Stimulated activated CD8-positive, alpha-beta memory T cell treated with anti-CD3 and anti-CD28 coated beads, Interleukin-7, amount 100 ng/mL, for 4 hours (primary cell): Measurements from ENCODE around the gene PPM1G.
A peak's percentile ranks its signal among the peaks of the same experiment; 100 is the strongest.
"Not testable (repeated sequence)": the region's sequence is repeated elsewhere in the genome, so short reads cannot be mapped to it uniquely, and the experiment has no call there.

Source experiments
- DNase-seq, 2 donors: peaks; one replicate each; pipeline ENCODE4 v3.0.0-alpha.2; 2020; ENCODE audit warnings: low read depth in 2 of 2

Gene PPM1G

DNA sequence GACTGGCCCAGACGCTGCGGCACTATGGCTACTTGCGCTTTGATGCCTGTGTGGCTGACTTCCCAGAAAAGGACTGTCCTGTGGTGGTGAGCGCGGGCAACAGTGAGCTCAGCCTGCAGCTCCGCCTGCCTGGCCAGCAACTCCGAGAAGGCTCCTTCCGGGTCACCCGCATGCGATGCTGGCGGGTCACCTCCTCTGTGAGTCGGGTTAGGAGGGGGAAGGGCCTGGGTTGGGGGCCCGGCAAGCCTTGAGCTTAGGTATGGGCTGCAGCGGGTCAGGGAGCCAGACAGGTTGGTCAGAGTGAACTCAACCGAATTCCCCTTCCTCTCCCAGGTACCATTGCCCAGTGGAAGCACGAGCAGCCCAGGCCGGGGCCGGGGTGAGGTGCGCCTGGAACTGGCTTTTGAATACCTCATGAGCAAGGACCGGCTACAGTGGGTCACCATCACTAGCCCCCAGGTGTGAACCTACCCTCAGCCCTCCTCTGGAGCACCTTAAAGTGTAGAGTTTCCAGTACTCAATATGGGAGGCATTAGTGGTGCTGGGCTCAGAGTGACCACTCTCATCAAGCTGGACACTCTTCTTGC, 33.8 kb downstream of the PPM1G start:
- DNase-seq: no peak

DNA sequence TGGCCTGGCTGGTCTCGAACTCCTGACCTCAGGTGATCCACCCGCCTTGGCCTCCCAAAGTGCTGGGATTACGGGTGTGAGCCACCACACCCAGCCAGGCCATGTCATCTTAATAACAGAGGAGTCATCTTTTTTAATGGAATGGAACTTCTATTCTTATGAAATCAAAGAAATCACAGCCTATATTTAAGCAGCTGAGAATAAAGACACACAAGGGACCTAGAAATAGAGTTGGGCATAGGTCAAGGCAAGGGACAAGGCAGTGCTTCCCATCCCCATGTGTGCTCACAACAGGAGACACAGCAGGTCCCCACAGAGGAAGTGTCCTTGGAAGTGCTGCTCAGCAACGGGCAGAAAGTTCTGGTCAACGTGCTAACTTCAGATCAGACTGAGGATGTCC, 35.8 kb downstream of the PPM1G start:
- DNase-seq: no peak

DNA sequence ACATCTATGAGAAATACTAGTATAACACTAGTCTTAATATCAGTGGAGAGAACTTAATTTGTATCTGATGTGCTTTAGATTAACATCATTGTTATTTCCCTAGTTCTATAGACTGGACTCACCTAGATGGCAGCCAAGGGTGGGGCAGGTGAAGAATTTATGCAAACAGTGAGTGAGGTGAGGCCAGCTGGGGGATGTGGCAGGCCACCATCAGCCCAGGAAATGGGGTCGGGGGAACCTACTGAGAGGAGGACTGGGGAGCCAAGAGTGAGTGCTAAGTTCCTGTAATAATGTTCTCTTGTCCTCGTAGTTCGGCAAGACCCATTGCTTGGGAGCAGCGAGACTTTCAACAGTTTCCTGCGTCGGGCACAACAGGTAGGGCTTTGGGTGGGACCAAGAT, 36.5 kb downstream of the PPM1G start:
- DNase-seq: no peak

DNA sequence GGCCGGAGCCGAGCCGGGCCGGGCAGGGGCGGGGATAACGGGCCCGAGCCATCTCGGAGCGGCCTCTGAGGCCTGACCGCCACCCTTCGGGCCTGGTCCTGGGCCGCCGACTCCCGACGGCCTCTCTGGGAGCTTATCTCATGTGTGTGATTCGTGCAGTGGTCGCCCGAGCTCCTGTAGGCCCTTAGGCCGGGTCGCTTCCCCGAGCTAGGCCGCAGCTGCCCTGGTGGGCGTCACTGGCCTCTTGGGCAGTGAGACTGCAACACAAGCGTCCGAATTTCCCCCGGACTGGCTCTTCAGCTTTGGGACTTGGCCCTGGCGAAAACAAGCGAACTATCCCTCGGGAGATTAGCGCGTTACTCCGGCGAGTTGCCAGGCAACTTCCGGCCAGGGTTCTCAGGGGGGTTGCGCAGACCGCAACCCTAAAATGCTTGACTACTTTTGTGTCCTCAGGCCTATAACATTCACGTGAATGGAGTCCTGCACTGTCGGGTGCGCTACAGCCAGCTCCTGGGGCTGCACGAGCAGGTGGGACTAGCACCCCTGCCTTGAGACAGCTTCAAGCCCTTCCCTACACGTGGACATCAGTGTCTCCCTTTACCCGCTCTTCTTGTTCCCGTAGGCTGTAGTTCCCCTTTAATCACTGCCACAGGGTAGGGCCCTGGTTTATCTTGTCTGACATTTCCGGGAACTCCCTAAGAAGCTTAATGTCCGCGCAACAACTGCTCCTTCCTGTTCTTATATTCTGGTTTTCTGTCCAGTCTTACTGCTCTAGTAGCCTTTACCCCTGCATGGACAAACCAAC, 38.4 kb downstream of the PPM1G start:
- DNase-seq: no peak

DNA sequence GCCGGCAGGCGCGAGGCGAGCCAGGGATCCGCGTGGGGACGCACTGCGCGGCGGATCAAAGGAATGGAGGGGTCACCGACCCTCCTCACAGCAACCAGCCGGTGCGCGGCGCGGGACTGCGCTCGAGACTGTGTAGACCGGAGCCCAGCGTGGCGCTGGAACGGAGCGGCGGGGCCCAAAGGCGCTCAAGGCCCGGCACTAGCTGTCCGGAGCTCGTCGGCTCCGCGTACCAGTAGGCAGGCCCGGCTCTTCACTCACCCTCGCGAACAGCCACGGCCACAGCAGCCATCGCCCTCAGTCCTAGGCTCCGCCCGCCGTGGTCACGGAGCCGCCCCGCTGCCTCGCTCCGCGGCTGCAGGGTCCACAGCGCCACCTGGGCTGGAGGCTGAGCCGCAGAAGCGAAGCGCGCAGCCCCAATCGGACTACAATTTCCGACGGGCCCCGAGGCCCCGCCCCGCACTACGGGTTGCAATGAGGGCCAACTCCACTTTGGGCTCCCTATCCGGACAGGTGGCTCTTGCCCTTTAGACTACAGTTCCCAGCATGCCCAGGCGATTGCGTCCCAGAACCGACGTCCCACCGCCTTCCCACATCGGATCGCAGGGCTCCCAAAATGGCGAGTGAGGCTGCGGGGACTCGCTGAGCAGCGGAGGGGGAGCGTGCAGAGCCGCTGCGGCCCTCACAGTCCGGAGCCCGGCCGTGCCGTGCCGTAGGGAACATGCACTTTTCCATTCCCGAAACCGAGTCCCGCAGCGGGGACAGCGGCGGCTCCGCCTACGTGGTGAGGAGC, 39.2 kb downstream of the PPM1G start, which contains the start of the genes EIF2B4 and SNX17:
Gene EIF2B4 (minus strand): TSS at position 313 of the 790 bp plus-strand sequence. CDS start 24 bp downstream, at position 289.
Gene SNX17 (plus strand): TSS at position 591 of the 790 bp plus-strand sequence. CDS start 128 bp downstream, at position 719.
- peak; percentile 98 to 99 for DNase-seq

DNA sequence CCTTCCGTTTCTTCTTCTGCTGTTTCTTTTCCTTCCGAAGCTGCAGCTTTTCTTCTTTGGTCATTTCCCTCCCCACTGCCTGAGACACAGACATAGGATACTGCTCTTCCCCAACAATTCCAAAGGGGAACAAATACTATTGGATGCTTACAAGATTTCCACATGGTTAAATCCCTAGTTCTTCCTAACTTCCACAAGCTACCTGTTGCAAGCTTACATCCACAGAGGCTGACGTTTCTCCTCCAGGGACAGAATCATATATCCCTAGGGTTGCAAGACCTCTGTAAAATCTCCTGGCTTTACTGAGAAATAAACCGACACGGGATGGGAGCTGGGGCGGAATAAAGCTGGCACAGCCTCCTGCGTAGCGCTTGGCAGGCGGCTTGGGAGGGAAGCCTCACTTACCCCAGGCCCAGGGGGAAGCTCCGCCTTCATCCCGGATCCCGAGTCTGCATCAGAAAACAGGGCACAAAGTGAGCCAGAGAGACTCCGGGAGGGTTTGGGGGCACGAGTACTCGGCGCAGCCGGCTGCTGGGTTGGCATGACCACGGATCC, 39.8 kb downstream of the PPM1G start:
- DNase-seq: no peak

DNA sequence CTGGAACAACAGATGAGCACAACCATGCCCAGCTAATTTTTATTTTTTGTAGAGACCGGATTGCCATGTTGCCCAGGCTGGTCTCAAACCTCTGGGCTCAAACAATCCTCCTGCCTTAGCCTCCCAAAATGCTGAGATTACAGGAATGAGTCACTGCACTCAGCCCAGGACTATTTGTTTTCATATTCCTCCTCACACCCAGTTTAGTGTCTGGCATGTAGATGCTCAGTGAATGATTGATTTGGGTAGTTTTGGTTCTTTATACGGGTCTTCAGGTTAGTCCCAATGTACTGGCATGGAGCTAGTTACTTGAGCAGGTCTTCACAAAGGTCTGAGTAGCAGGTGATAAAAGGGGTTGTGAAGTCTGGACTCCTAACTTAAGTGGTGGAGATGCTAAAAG, 45.5 kb downstream of the PPM1G start:
- DNase-seq: no peak

DNA sequence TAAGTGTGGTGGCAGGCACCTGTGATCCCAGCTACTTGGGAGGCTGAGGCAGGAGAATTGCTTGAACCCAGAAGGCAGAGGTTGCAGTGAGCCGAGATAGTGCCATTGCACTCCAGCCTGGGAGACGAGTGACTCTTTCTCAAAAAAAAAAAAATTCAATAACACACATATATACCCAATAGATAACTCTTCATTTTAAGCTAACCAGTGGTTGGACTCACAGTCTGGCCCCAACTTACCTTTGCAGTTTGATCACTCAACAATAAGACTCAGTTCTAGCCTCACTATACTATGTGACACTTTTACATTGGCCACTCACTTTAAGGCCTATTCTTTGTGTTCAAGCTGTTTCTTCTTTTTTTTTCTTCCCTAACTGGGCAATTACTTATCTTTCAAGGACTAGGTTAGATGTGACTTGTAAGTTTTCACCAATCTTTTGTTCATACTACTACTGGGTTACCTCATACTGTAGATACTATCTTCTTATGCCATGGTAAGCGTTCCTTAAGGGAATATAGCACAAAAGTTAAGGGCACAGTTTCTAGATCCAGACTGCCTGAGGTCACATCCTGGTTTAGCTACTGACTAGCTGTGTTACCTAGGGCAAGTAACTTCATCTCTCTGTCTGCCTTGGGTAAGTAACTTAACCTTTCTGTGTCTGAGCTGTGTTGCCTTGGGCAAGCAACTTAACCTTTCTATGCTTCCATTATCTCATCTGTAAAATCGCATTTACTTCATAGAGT, 46.5 kb downstream of the PPM1G start:
- DNase-seq: no peak

DNA sequence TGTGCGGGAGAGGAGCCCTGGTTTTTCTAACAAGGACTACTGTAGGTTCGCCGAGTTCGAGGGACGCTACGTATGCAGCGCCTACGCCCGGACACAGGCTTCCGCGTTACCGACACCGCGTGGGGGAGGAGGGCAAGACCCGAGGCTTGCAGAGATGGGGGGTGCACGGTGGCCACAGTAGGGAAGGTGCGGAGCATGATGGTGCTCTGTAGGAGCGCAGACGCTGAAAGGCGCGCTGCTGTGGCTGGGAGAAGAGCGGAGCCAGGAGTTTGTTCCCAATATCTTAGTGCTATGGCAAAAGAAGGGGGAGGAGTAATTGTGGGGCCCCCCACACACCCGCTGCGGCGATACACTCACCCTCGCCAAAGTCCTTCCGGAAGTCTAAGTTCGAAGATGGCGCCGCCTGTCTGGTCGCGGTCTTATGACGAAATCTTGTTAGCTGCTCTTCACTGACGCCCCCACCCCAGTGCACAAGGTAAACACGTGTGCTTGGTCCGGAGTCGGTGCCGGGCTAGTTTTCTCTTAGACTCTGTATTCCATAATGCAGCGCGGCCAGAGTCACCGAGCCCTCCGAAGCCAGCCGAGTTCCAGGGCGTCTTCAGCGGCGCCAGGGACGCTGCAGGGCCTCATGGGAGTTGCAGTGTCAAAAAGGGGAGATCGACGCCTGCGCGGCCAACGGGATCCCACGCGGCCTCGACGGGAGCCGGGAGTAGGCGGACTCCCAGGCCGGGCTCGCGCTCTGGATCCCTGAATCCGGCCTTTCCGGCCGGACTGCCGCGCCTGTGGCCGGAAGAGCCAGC, 52.8 kb downstream of the PPM1G start, which contains the start of gene GTF3C2:
Gene GTF3C2 (minus strand): TSS at position 383 of the 800 bp plus-strand sequence. CDS start 13,210 bp downstream, outside the sequence.
- peak; percentile 90 to 93 for DNase-seq

DNA sequence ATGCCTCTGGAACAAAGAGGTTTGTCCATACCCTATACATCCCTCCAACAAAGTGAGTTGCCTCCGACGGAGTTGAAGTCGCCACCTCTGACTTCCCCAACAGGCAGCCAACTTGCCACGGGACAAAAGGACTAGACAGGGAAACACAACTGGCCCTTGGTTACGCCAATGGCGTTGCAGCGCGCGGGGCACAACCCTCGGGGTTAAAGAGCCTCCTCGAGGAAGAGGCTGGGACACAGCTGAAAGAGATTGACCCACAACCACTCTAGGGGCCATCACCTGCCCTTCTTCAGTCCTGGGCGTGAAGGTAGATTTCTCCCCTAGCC, 53.4 kb downstream of the PPM1G start:
- DNase-seq: no peak

DNA sequence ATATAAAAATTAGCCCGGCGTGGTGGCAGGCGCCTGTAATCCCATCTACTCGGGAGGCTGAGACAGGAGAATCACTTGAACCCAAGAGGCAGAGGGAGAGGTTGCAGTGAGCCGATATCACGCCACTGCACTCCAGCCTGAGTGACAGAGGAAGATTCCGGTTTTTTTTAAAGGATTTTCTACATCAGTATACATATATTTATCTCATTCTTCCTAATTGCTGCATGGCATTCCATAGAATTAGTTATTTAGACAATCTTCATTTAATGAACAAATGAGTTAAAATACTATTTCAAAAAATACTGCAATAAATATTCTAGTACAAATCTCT, 54.8 kb downstream of the PPM1G start:
- no peak for DNase-seq

DNA sequence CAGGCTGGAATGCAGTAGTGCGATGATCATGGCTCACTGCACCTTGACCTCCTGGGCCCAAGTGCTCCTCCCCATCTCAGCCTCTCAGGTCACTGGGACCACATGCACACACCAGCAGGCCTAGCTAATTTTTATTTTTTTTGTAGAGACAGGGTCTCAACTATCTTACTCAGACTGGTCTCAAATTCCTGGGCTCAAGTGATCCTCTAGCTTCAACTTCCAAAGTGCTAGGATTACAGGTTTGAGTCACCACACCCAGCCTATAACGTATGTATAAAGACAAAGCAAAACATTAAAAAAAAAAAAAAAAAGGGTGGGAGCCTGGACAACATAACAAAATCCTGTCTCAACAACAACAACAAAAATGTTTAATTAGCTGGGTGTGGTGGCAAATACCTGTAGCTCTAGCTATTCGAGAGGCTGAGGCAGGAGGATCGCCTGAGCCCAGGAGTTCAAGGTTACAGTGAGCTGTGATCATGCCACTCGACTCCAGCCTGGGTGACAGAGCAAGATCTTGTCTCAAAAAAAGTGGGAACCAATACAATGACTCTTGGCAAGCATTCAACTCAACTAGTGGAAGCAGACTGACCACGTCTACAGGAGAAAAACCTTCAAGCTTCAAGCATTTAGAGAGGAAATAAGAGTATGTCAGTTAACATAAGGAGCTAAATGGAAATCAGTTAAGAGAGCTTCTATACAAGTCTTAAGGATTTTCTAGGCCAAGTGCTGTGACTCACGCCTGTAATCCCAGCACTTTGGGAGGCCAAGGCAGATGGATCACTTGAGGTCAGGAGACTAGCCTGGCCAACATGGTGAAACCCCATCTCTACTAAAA, 55.4 kb downstream of the PPM1G start:
- DNase-seq: no peak

DNA sequence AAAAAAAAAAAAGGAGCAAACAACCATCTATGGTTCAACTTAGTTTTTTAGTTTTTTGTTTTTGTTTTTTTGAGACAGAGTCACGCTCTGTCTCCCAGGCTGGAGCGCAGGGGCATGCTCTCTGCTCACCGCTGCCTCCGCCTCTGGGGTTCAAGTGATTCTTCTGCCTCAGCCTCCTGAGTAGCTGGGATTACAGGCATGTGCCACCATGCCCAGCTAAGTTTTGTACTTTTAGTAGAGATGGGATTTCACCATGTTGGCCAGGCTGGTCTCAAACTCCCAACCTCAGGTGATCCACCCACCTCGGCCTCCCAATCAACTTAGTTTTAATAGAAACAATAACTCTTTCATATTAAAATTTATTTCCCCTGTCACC, 56.0 kb downstream of the PPM1G start:
- not testable (repeated sequence) for DNase-seq

DNA sequence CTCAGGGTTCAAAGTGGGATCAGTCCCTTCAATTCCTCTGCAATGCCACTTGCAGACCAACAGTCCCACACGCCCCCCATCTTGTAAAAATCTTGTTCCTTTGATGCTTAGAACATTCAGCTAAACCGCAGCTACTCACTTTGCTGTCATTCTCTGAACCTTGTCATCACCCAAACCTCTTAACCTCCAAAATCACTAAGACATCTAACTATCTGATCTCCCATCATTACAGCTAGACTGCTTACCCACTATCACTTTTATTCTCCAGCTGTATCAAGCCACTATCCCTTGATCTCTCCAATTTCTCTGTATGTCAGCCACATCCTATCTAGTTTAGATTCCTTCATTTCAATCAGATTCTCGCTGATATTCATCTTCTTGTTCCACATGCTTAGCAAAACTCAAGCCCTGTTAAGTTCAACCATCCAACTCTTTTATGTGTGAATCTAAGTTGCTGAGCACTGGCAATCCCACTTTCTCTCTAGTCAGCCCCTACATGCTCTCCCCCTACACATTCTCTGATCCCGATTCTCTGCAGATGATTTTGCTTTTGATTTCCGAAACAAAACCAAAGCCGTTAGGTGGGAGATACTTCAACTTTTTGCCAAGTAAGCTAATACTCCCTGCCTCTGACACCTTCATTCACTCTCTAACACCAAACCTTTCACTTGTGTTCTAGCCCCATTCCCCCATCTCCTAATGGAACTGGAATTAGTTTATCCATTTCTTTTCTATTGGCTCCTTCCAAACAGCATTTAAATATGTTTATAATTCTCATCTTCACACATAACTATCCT, 57.4 kb downstream of the PPM1G start:
- DNase-seq: no peak

DNA sequence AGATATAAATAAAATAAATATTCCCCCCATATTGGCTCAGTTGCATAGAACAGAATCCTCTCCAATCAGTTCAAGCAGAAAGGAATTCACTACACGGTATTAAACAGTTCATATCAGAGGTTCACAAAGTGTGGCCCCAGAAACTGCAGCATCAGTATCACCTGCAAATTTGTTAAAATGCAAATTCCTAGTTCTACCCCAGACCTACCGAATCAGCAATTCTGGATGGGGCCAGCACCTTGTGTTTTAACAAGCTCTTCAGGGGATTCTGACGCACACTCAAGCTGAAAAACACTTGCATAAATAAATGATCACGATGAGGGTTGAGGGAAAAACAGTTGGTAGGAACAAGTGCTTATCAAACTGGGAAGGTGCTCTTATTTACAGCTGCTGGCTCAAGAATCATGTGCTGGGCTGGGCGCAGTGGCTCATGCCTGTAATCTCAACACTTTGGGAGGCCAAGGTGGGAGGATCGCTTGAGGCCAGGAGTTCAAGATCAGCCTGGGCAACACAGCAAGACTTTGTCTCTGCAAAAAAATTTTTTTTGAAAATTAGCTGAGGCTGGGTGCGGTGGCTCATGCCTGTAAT, 59.2 kb downstream of the PPM1G start:
- no peak for DNase-seq

DNA sequence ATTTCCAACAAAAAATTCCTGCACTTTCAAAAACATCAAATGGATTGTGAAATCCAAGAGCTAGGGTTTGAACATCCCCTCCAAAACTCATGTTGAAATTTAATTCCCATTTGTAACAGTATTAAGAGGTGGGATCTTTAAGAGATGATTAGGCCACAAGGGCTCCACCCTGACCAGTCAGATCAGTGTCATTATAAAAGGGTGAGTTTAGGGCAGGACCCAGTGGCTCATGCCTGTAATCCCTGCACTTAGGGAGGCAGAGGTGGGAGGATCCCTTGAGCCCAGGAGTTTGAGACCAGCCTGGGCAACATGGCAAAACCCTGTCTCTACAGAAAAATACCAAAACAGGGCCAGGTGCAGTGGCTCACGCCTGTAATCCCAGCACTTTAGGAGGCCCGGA, 61.8 kb downstream of the PPM1G start:
- DNase-seq: no peak

DNA sequence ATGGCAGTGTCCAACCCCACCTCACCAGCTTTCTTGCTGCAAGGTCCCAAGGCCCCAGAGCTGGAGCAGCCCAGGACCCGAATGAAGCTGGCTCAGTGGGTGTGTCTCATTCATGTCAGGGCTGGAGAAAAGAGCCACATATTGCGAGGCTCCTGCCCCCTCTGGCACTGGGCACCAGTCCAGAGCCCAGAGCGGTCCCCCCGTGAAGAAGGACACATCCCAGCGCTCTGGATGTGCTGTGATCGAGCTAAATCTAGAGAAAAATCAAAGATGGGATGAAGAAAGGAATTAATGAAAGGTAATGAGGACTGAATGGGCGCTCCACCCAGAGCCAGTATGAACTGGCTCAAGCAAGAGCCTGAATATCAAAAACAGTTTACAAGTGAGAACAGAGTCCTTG, 73.2 kb downstream of the PPM1G start:
- DNase-seq: no peak

DNA sequence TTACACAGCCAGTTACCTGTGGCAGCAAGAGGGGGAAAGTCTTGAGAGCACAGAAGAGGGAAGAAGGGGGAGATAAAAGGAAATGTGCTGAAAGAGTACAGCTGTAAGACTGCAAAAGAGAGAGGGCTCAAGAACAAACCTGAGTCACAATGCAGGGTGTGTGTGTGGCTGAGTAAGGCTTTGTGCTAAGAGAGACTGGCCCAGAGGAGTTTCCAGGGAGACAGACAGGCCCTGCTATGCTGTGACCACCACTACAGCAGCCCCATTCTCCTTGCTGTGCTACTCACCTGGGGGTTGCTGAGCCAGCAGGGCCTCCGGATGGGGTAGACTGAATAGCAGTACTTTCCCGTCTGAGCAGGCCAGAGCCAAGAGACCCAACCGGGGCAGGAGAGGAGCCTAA, 74.1 kb downstream of the PPM1G start:
- DNase-seq: no peak
